Fibroblast of villous mesenchyme (primary cell): ENCODE data around the gene GPR39. TPM values are rescaled to one million over a fixed set of nuclear protein-coding genes. Genes with fewer than 3 reads are reported as not detected.

Experiments
- DNase-seq: peaks from one replicate; pipeline ENCODE4 v3.0.0-alpha.2; 2010; ENCODE audit warnings: low read depth
- H3K4me3 ChIP-seq: 2 replicates; pipeline ENCODE4 v1.5.1; 2011; ENCODE audit warnings: low read depth, mild to moderate bottlenecking, low read length
- total RNA-seq: library from RNA; depleted of rRNA; stranded (reverse); fragments of >200 nt; gene quantifications from 2 replicates; pipeline ENCODE4 v1.2.3, GENCODE V29; 2012
- TF ChIP-seq, protein P1 (sequence below): IDR thresholded peaks from 2 replicates; pipeline ENCODE4 v1.5.1; 2012; ENCODE audit warnings: low read depth, mild to moderate bottlenecking, low read length; ENCODE audit not compliant: insufficient read depth

Gene GPR39
- total RNA-seq, 1 donor: 5.6 TPM

DNA sequence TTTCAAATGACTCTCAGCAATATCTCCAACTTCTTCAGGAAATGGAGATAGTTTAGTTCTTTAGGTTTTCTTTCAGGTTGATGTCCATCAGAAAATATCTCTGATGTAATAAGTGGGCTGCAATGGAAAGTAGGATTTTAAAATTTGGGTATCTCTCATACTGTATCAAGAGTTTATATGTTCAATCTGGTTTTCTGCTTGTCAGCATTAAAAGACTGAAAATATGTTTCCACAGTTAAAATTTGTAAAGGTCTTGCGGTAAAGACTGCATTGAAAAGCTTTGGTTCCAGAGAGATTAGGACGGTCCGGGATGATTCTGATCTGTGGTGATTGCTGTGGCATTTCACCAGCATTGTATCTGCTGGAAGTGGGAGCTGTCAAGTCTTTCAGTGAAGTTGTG is 170.2 kb downstream of the GPR39 start:
- TF ChIP-seq, protein P1, sequence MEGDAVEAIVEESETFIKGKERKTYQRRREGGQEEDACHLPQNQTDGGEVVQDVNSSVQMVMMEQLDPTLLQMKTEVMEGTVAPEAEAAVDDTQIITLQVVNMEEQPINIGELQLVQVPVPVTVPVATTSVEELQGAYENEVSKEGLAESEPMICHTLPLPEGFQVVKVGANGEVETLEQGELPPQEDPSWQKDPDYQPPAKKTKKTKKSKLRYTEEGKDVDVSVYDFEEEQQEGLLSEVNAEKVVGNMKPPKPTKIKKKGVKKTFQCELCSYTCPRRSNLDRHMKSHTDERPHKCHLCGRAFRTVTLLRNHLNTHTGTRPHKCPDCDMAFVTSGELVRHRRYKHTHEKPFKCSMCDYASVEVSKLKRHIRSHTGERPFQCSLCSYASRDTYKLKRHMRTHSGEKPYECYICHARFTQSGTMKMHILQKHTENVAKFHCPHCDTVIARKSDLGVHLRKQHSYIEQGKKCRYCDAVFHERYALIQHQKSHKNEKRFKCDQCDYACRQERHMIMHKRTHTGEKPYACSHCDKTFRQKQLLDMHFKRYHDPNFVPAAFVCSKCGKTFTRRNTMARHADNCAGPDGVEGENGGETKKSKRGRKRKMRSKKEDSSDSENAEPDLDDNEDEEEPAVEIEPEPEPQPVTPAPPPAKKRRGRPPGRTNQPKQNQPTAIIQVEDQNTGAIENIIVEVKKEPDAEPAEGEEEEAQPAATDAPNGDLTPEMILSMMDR: no peak
- no peak for DNase-seq
- no peak overlapping the region for H3K4me3 ChIP-seq

DNA sequence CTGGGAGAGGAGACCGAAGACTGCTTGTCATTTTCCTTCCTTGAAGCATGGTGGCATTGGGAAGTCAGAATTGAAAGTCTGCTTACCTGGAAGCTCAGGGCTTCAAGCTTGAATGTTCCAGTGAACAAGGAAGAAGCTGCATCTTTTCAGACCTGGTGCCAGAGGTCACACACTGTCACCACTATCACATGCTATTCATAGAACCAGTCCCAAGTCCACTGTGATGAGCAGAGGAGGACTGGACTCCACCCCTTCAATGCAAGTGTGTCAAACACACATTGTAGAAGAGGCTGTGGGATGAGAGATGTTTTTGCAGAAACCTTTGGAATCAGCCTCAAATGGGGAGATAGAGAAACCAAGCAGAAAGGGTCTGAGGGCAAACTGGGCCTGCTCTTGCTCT is 172.0 kb downstream of the GPR39 start:
- H3K4me3 ChIP-seq: no peak overlapping the region
- TF ChIP-seq, protein P1: no peak
- no peak for DNase-seq

- no peak overlapping the region for H3K4me3 ChIP-seq
- TF ChIP-seq, protein P1: no peak
- peak; percentile 4 for DNase-seq
Observed at GRCh38 chr2:132589111-132589830, 172.7 kb downstream of the GPR39 start.

DNA sequence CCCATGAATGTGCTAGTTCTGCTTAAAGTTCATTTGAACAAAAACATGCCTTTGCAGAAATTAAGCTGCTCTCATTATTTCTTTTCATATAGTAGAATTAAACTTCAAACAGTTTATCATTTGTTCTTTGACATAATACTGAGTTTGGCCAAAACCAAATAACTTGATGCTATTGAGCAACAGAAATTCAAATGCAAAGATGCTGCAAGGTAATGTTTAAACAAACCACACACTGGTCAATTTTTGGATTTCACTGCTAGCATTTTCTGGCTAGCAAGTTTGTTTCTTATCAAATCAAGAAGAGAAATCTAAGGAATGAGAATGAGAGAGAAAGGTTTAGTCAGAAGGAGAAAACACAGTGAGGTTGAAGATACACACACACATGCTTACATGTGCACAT is 173.4 kb downstream of the GPR39 start:
- TF ChIP-seq, protein P1: no peak
- H3K4me3 ChIP-seq: no peak overlapping the region
- no peak for DNase-seq

- DNase-seq: no peak
- H3K4me3 ChIP-seq: no peak overlapping the region
Observed at GRCh38 chr2:132593171-132593570, 176.6 kb downstream of the GPR39 start.

DNA sequence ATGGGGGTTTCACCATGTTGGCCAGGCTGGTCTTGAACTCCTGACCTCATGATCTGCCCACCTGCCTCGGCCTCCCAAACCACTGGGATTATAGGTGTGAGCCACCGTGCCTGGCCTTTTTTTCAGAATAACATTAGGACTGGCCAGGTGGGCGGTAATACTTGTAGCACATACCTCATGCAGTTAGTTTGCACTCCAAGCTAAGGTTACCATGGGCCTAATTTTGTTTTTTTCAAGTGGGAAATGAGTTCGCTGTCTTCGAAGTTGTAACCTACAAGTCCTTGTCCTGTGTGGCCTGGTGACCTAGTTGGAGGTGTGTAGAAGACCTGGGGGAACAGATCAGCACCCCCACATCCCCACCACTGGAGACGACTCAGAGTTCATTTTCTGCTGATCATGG is 178.6 kb downstream of the GPR39 start:
- TF ChIP-seq, protein P1: no peak
- DNase-seq: no peak
- H3K4me3 ChIP-seq: no peak overlapping the region

More at GRCh38 chr2:132593171-132593570, 176.6 kb downstream of the GPR39 start:
- TF ChIP-seq, protein P1: no peak

DNA sequence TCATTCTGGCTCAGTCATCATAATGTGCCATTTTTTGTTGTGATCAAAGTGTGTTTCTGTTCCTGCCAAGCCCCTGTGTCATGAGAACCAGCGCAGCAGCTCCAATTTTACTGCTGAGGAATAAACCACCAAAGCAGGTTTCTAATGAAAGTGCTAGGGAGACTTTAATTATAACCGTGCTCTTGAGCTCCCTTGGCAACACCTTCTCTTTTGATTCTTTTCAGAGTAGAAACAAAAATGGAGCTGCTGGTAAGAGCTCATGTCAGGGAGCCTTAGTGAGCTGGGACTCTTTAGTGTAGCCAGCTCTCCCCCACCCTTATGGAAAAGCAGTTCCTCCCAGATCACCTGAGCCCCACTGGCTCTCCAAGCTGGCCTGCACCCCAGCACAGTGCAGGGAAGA is 179.1 kb downstream of the GPR39 start:
- DNase-seq: no peak
- TF ChIP-seq, protein P1: no peak
- no peak overlapping the region for H3K4me3 ChIP-seq
